AG08396 (cell line): Measurements from ENCODE around the gene MARCHF11.

ENCODE experiments used
- DNase-seq: peaks from one replicate; pipeline ENCODE4 v3.0.0; 2012; ENCODE audit warnings: low spot score, mixed read lengths

Gene MARCHF11

GRCh38 chr5:16051246-16051755, 128.3 kb downstream of the MARCHF11 start:
- DNase-seq = peak; percentile 13

DNA sequence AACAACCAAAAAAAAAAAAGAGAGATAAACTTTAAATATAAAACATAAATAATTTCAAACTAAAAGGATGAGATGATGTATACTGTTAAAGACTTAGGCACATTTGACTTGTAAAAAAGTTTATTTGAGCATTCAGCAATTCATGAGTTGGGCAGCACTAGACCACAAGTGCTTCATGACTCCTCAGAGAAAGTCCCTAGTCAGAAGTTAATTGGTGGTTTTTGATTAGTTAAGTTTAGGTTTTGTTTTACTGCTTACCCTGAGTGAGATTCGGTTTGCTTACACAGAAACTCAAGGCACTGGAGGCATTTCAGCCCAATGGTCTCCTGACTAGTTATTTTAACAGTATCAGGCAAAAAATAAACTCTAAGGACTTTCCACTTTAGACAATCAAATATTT, 129.2 kb downstream of the MARCHF11 start:
- no peak for DNase-seq

GRCh38 chr5:16049761-16050160, 129.8 kb downstream of the MARCHF11 start:
- no peak for DNase-seq

GRCh38 chr5:16048132-16048531, 131.5 kb downstream of the MARCHF11 start:
- no peak for DNase-seq

GRCh38 chr5:16043349-16043965, 136.1 kb downstream of the MARCHF11 start:
- DNase-seq = no peak

DNA sequence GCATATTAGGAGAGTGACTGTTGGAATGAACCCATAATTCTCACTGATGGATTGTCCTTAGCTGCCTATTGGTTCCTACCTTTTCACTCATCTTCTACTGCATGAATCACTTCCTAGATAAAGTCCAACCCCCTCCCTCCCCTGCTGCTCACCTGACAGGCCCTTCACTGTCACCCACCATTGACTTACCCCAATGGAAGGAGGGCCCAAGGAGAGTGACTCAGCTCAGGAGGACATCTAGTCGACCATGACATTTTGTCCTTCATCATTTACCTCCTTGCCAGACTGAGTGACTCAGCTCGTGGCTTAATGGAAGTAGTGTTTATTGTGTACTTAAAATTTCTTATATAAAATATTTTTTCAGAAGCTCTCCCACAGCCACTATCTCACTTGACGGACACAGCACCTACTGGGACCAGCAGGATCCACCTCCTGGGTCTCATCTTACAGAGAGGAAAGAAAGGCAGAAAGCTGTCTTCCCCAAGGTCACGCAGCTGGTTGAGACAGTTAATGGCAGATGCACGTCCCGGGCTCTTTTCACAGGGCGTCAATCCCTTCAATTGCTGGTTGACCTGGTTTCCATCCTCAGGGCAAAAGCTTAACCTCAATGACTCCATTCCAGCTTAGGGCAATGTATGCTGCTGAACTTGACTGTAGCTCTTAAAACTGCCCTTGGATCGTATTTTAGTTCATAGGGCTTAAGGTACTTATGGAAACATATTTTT, 142.3 kb downstream of the MARCHF11 start:
- no peak for DNase-seq

DNA sequence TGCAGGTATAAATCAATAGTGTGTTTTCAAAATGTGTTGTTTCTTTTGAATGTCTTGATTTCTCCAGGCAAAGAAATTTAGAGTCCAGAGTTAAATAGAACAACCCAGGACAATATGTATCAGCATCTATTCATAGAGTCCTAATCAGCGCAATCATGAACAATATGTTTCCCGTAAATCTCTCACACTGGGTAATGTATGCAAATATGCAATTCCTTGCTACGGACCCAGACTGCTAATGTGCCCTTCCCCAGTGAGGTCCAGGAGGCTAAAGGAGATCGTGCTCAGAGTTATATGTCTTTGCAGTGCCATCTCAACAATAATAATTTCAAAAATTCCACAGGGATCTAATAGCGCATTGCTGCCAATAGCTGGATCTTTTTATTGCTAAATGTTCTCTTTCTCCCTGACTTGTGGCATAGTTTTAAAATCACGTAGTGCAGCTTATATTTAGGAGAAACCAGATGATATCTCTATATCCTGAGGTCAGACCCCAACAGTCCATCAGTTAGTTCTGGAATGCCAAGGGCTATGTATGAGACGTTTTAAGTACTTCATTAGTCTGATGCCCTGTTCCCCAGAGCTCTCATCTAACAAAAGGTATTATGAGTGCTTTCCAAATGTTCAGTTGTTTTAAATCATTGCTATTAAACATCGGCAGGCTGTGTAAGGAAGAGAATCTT, 145.1 kb downstream of the MARCHF11 start:
- no peak for DNase-seq

DNA sequence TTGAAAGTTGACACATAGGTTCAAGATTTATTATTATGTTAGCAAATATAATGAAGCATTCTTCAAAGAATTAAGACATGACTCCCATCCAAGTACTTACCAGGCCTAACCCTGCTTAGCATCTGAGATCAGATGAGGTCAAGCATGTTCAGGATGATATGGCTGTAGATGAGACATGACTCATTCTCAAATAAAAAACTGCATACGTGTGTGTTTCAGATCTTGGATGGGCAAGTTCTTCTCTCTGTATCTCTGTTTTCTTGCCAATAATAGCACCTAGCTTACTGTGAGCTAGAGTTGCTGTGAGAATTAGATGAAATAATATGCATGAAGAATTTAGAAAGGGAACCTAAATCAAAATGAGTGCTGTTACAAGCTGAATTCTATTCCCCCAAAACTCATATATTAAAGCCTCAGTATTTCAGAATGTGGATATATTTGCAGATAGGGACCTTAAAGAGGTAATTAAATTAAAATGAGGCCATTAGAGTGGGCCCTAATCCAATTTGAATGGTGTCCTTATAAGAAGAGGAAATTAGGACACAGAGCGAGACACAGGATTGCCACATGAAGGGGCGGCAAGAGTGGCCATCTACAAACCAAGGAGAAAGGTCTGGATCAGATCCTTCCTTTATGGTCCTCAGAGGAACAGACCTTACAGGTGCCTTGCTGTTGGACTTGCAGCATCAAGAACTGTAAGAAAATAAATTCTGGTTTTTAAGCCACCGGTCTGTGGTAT, 146.2 kb downstream of the MARCHF11 start:
- no peak for DNase-seq

DNA sequence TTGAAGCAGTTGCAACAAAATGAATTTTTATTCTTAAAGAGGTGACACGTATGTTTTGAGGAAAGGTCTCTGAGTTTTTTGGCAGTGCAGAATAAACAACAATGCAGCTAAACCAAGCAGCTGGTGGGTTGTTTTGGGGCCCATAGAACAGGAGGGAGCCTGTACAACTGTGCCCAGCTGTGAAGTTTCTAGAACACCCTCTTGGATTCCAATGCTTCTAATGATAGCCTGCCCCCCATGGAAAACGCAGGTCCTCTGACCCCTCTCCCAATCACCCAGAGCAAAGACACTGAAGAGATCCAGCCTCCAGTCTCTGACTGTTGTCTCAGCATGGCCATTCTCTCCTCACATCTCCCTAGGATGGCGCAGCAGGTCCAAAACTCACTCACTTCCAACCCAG, 150.9 kb downstream of the MARCHF11 start:
- no peak for DNase-seq

- no peak for DNase-seq
These were observed 153.9 kb downstream of the MARCHF11 start for GRCh38 chr5:16025681-16026080.

- no peak for DNase-seq
These were observed 160.6 kb downstream of the MARCHF11 start for GRCh38 chr5:16018970-16019369.

DNA sequence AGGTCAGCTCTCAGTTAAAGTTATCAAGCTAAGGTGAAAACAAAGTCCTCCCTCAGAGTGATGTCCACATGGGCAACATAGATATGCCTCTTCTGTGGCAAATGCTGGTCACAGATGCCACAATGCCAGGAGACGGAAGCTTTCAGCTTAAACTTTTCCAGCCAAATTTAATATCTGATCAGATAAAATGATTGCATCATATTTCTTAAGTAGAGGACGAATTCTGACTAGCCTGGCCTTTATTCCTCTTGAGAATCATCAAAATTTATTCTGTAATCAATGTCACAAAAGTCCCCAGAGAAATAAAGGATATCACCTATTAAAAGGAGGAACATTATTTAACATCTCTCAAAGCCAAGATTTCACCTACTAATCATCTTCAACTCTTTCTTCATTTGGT, 161.9 kb downstream of the MARCHF11 start:
- no peak for DNase-seq
